Measurements from ENCODE around the gene IL17REL. TPM values are rescaled to one million over a fixed set of nuclear protein-coding genes. Genes with fewer than 3 reads are reported as not detected.
A peak's percentile ranks its signal among the peaks of the same experiment; 100 is the strongest.

IL17REL gene
- total RNA-seq, 1 donor from 2014 or later = not detected

DNA sequence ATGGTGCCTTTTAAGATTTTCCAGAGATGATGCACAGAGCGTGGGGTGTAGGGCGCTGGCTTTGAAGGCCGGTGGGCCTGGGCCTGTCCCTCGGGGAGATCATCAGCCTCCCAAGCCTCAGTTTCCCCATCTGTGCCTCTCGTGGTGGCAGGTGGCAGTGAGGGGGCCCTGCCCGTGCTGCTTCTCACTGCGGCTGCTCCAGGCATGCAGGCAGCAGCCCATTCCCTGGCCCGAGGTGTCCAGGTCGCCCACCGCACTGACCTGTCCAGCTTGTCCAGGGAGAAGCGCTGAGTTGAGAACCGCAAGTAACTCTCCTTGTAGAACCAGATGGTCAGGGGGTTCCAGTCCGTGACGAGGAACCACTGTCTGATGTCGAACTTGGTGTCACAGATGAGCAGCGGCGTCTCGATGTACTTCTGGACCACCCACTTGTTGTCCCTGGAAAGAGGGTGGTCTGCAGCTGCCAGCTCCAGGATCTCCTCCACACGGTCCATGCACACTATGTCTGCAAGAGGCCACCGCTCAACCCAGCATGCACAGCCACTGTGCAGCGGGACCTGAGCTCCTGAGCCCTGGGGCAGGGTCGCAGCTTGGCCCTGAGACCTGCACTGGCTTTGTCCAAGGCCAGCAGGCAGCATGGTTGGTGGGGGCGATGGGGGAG is 20.5 kb upstream of the IL17REL start:
- peaks cover 11% of the 10 kb centered on the region for H3K4me1 ChIP-seq
- intact Hi-C loops (cut with DNase I) = no loop called here
- no peak overlapping the region for H3K4me3 ChIP-seq
- H3K36me3 ChIP-seq = no peaks in the 10 kb centered on the region
- H3K9me3 ChIP-seq = no peaks in the 10 kb centered on the region
- H3K27ac ChIP-seq = no peak overlapping the region
- no peak for DNase-seq (ENCODE audit: extremely low spot score in 2 of 2)
- H3K27me3 ChIP-seq = no peaks in the 10 kb centered on the region
- no peak for TF ChIP-seq POLR2A (IDR thresholded peaks at IDR 0.05)
- no peak for TF ChIP-seq POLR2AphosphoS5 (IDR thresholded peaks at IDR 0.05; ENCODE audit: insufficient read depth in 1 of 2, low read depth in 1 of 2)
- TF ChIP-seq, protein P1, sequence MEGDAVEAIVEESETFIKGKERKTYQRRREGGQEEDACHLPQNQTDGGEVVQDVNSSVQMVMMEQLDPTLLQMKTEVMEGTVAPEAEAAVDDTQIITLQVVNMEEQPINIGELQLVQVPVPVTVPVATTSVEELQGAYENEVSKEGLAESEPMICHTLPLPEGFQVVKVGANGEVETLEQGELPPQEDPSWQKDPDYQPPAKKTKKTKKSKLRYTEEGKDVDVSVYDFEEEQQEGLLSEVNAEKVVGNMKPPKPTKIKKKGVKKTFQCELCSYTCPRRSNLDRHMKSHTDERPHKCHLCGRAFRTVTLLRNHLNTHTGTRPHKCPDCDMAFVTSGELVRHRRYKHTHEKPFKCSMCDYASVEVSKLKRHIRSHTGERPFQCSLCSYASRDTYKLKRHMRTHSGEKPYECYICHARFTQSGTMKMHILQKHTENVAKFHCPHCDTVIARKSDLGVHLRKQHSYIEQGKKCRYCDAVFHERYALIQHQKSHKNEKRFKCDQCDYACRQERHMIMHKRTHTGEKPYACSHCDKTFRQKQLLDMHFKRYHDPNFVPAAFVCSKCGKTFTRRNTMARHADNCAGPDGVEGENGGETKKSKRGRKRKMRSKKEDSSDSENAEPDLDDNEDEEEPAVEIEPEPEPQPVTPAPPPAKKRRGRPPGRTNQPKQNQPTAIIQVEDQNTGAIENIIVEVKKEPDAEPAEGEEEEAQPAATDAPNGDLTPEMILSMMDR (IDR thresholded peaks at IDR 0.05) = no peak

DNA sequence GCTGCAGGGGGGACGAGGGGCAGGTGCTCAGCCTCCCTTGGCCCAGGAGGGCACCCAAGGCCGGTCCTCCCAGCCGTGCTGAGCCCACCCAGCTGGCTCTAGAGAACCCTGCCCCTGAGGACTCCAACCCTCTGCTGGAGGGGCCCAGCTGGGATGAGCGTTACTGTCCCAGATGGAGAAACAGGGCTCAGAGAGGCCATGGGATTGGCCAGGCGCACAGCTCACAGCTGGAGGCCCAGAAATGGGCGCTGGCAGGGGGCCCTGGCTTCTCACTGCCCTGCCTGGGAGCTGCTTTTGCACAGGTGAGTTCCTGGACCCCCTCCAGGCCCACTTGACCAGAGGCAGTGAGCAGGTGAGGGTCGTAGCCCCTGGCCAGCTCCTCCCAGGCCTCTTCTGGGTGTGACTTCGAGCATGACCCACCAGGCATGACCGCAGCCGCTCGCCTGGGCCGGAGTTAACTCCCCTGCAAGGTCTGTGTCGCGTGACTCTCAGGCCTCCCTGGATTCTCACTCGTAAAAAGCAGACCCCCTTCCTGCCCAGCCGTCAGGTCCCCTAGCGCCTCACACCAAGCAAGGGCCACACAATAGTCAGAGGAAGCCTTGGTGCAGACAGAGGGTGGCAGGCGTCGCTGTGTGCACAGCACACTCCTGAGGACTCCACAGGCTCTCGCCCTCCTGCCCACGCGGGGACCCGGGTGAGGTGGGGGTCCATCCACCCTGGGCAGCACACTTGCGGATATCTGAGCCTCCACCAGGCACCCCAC is 19.7 kb upstream of the IL17REL start:
- no peak overlapping the region for H3K27ac ChIP-seq
- DNase-seq (ENCODE audit: extremely low spot score in 2 of 2) = no peak
- no peaks in the 10 kb centered on the region for H3K27me3 ChIP-seq
- no peaks in the 10 kb centered on the region for H3K9me3 ChIP-seq
- no peak overlapping the region for H3K4me3 ChIP-seq
- intact Hi-C loops (cut with DNase I) = no loop called here
- no peaks in the 10 kb centered on the region for H3K36me3 ChIP-seq
- peaks cover 15% of the 10 kb centered on the region for H3K4me1 ChIP-seq
- TF ChIP-seq, protein P1 (IDR thresholded peaks at IDR 0.05) = no peak
- TF ChIP-seq POLR2AphosphoS5 (IDR thresholded peaks at IDR 0.05; ENCODE audit: insufficient read depth in 1 of 2, low read depth in 1 of 2) (no peak), POLR2A (IDR thresholded peaks at IDR 0.05) (no peak)

DNA sequence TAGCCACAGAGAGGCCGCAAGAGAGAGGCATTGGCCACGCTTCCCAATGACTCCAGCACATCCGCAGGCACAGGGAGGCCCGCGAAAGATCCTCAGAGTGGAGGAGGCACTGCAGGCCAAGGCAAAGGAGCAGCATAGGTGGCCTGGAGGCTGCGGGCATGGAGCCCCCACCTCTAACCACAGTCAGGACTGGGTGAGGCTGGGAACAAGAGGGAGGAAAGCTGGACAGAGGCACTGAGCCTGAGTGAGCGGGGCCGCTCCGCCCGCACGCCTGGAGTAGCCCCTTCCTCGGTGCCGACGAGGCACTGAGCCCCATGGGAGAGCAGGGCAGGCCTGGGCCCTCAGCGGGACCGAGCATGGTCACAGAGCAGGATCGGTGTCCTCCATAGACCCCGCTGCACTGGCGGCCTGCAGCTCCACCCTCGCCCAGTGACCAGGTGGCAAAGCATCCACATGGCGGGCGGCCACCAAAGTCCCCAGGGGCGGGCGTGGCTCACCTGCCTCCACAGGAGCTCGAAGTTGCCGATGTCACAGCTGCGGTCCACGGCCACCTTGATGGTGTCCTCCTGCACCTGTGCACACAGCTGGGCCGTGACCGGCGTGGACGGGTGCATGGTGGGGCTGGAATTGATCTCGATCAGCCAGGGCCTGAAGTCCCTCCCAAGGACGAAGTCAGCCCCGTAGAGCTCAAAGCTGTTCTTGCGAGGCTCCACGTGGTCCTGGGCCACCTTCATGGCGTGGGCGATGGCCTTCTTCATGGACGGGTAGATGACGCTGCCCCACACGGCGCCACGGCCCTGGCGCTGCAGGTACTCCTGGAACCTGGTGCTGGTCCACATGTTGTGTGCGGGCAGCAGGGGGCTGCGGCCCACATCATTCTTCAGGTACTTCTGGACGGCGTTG is 18.9 kb upstream of the IL17REL start:
- Histone ChIP-seq H3K36me3 (no peaks in the 10 kb centered on the region), H3K4me1 (peaks cover 15% of the 10 kb centered on the region), H3K27ac (no peak overlapping the region), H3K4me3 (no peak overlapping the region), H3K9me3 (no peaks in the 10 kb centered on the region), H3K27me3 (no peaks in the 10 kb centered on the region)
- intact Hi-C loops (cut with DNase I) = loop anchor here (2.0 kb wide), 1 partner anchor 101 kb away; no protein-coding TSS in a partner anchor
- TF ChIP-seq POLR2AphosphoS5 (IDR thresholded peaks at IDR 0.05; ENCODE audit: insufficient read depth in 1 of 2, low read depth in 1 of 2) = no peak
- no peak for TF ChIP-seq POLR2A (IDR thresholded peaks at IDR 0.05)
- TF ChIP-seq, protein P1 (IDR thresholded peaks at IDR 0.05) = no peak
- DNase-seq (ENCODE audit: extremely low spot score in 2 of 2) = no peak

DNA sequence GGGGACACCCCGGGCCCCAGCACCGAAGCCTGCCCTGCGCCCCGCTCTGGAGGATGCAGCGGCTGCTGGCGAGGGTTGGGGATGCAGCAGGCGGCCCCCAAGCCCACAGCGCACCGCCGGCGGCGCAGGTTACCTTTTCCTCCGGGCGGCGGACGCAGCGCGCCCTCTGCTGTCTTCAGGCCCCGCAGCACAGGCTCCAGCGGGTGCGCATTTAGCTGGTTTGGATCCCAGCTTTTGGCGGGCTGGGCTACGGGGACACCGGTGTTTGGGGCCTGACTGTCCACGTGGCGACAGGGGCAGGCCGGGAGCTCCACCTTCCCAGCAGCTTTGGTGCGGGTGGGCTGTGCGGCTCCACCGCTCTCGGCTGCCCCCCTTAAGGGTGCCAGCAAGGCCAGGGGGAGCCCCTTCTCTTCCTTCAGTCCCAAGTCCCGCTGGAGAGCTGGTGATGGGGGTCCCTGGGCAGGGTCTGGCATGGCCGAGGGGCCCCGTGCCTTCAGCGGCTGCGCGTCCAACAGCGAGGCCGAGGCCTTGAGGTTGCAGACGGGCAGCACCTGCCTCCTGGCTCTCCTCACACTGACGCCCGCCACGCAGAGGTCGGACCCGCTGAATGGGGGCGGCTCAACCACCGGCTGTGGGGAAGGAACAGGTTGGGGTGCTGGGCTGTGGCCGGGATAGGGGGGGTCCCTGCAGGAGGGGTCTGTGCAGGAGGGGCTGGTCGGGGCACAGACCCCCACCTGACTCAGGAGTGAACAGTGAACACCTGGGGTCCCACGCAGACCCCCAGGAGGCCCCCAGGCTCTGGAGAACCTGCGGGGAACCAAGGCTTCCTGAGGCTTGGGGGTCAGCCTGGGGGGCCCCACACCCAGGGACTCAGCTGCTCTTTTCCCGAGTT is 18.0 kb upstream of the IL17REL start:
- H3K9me3 ChIP-seq = no peaks in the 10 kb centered on the region
- H3K4me1 ChIP-seq = peaks cover 15% of the 10 kb centered on the region
- no peaks in the 10 kb centered on the region for H3K27me3 ChIP-seq
- intact Hi-C loops (cut with DNase I) = loop anchor here (2.0 kb wide), 1 partner anchor 100 kb away; no protein-coding TSS in a partner anchor
- no peak for DNase-seq (ENCODE audit: extremely low spot score in 2 of 2)
- no peak for TF ChIP-seq POLR2AphosphoS5 (IDR thresholded peaks at IDR 0.05; ENCODE audit: insufficient read depth in 1 of 2, low read depth in 1 of 2)
- TF ChIP-seq, protein P1 (IDR thresholded peaks at IDR 0.05) = peak; percentile 75 to 89 (median 84)
- H3K4me3 ChIP-seq = no peak overlapping the region
- no peaks in the 10 kb centered on the region for H3K36me3 ChIP-seq
- H3K27ac ChIP-seq = no peak overlapping the region
